Muscle of leg (tissue), 11 donors: ENCODE data around the gene PTCHD4. TPM values are rescaled to one million over a fixed set of nuclear protein-coding genes. Genes with fewer than 3 reads are reported as not detected.

Source experiments
- DNase-seq: peaks from one replicate; pipeline ENCODE4 v3.0.0; 2013
- H3K27ac ChIP-seq: one replicate; pipeline ENCODE4 v1.5.1; 2013; ENCODE audit warnings: mild to moderate bottlenecking, low read length, control low read depth
- H3K27me3 ChIP-seq: one replicate; pipeline ENCODE4 v1.6.1; 2013; ENCODE audit warnings: low read length; ENCODE audit not compliant: control insufficient read depth, insufficient read depth
- H3K36me3 ChIP-seq: one replicate; pipeline ENCODE4 v1.6.1; 2013; ENCODE audit warnings: low read length; ENCODE audit not compliant: control insufficient read depth, insufficient read depth
- H3K4me1 ChIP-seq: one replicate; pipeline ENCODE4 v1.6.1; 2013; ENCODE audit warnings: low read length; ENCODE audit not compliant: control insufficient read depth, insufficient read depth
- H3K4me3 ChIP-seq: one replicate; pipeline ENCODE4 v1.5.1; 2013; ENCODE audit warnings: low read length, control low read depth
- H3K9me3 ChIP-seq: replicated peaks from 2 replicates; pipeline ENCODE4 v1.6.1; 2013; ENCODE audit warnings: low read depth, low read length; ENCODE audit not compliant: control insufficient read depth
- WGBS: methylation state at CpG from one replicate; pipeline ENCODE4 v1.1.5; 2013; ENCODE audit warnings: missing lambda C conversion rate; ENCODE audit not compliant: insufficient coverage; 5-methylcytosine and 5-hydroxymethylcytosine counted together
- polyA plus RNA-seq, 8 donors: library from polyadenylated mRNA; unstranded; fragments of 120-200 nt; gene quantifications; one replicate each; pipeline versions ENCODE4 v1.2.1 to v1.2.3, GENCODE V29; 2013; ENCODE audit warnings: inconsistent platforms in 1 of 8, low replicate concordance in 1 of 8; ENCODE audit not compliant: insufficient read length in 8 of 8, insufficient read depth in 1 of 8
- total RNA-seq: library from RNA; stranded (reverse); fragments of 120-200 nt; gene quantifications from one replicate; pipeline ENCODE4 v1.2.4, GENCODE V29; 2013

Gene PTCHD4
- total and polyA plus RNA-seq, 9 donors, result 0.60 to 2.6 (median 0.98) TPM

DNA sequence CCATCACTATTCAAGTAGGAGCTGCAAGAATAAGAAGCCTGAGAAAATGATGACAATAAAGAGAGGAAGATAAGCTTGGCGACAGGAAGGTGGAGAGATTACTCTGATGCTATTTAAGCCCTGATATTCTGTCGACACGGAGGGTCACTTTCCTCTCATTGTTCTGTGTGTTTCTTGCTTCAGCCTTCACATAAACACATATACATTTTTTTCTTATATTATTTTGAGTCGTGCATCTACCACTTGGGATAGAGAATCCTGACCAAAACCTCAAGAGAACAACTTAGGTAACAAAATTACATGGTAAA lies 10.5 kb downstream of the PTCHD4 start:
- no peaks in the 10 kb centered on the region for H3K9me3 ChIP-seq
- H3K27me3 ChIP-seq, result no peaks in the 10 kb centered on the region
- WGBS, result no CpG with 5 or more reads among the region's 4 CpGs
- no peaks in the 10 kb centered on the region for H3K4me1 ChIP-seq
- no peak for DNase-seq
- H3K4me3 ChIP-seq, result no peak overlapping the region
- no peak overlapping the region for H3K27ac ChIP-seq
- no peaks in the 10 kb centered on the region for H3K36me3 ChIP-seq

DNA sequence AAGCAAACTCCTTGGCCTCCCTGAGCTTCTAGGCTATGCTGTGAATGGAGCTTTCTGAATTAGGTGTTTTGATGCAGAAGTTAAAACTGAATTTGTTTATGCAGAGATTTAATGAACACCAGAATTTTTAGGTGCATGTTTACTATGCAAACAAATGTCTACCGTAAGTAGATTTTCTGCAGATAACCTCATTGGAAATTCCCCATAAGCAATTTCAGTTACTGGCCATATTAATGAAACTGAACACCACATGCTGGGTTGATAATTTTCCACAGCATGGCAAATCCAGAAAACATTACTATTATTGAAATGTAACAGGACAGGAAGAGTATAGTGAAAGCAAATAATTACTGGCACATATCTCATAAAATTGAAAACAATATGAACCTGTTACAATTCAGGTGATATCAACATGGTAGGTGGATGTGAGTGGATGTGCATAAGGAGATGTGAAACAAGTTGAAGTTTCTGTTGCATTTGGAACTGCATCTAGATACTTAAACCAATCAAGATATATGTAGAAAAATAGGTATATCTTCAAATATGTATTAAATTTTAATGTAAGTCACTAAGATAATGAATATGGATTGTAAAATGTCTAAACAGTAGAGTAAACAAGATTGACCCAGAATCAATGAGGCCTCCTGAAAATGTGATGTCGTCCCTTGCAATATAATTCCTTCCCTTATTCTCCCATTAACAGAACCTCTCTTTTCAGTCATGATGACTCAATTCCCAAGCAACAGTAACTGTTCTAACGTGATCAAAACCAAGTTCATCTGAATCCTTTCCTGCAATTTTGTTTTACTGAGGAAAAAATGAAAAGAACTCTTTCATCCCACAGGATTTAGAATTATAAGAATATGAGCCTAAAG lies 11.0 kb downstream of the PTCHD4 start:
- H3K27me3 ChIP-seq, result no peaks in the 10 kb centered on the region
- WGBS, result no CpG with 5 or more reads among the region's 3 CpGs

DNA sequence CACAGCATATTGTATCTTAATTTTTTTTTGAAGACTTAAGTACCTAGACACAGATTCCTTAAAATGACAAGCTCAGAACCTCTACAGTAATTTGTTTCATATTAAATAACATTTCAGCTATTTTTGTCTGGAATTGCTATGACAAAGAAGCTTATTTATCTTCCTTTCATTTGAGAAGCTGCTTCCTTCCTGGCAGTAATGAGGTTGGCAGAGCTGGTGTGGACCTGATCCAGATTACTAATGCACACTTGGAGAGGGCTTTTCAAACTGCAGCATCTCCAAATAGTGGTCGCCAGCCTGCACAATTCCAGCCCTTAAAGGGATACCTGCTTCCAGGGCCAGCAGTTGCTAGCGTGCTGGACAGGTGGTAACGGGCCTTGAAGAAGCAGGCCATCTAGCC lies 12.1 kb downstream of the PTCHD4 start:
- Histone ChIP-seq H3K9me3 (no peaks in the 10 kb centered on the region), H3K36me3 (no peaks in the 10 kb centered on the region), H3K4me3 (no peak overlapping the region), H3K27me3 (no peaks in the 10 kb centered on the region), H3K4me1 (no peaks in the 10 kb centered on the region), H3K27ac (peak overlapping the region; percentile 8)
- peak; percentile 60 for DNase-seq
- 58% methylated on average over 2 of the region's 3 CpGs for WGBS

More for the DNA sequence above, 11.0 kb downstream of the PTCHD4 start:
- Histone ChIP-seq H3K36me3 (no peaks in the 10 kb centered on the region), H3K9me3 (no peaks in the 10 kb centered on the region), H3K4me1 (no peaks in the 10 kb centered on the region), H3K27ac (no peak overlapping the region), H3K4me3 (no peak overlapping the region)
- no peak for DNase-seq

GRCh38 chr6:48092550-48093217 lies 18.3 kb downstream of the PTCHD4 start:
- Histone ChIP-seq H3K9me3 (no peaks in the 10 kb centered on the region), H3K4me1 (no peaks in the 10 kb centered on the region), H3K27ac (no peak overlapping the region), H3K27me3 (no peaks in the 10 kb centered on the region), H3K36me3 (no peaks in the 10 kb centered on the region), H3K4me3 (no peak overlapping the region)
- DNase-seq, result no peak
- no CpG with 5 or more reads among the region's 3 CpGs for WGBS

DNA sequence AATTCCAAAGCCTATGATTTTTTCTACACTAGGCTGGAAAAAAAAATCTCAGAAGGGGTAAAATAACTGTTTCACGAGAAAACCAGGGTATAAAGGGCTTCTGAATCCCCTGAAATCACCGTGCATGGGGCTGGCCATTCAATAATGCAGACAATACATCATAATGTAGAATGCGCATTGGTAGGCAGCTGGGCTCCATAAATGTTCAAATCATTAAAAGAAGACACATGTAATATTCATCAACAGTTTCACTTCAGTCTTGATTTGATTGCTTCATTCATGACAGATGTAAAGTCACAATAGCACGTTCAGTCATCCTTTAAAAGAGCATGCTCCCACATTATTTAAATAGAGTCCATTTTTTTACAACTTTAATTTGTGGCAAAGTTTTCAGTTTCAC lies 20.5 kb downstream of the PTCHD4 start:
- Histone ChIP-seq H3K9me3 (no peaks in the 10 kb centered on the region), H3K27ac (no peak overlapping the region), H3K36me3 (no peaks in the 10 kb centered on the region), H3K4me1 (no peaks in the 10 kb centered on the region), H3K27me3 (no peaks in the 10 kb centered on the region), H3K4me3 (no peak overlapping the region)
- WGBS, result 100% methylated on average over 1 of the region's 4 CpGs
- DNase-seq, result no peak

DNA sequence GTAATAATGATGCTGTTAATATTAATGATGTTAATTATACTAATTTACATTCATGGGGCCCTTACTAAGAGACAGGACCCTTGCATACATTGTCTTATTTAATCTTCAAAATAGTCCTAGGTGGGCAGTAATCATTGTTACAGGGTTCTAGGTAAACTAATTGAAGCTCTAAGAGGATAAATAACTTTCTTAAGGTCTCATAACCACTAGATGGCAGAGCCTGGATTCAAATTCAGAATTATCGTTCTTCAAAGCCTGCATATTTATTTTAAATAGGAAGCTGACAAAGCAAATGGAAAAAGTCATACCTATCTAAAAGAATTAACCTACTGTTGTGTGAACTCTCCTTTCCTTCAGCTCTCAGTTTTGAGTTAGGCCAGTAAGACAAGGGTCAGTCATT lies 23.5 kb downstream of the PTCHD4 start:
- no CpG with 5 or more reads among the region's 1 CpG for WGBS

GRCh38 chr6:48086187-48086586 lies 24.8 kb downstream of the PTCHD4 start:
- Histone ChIP-seq H3K9me3 (no peaks in the 10 kb centered on the region), H3K27ac (no peak overlapping the region), H3K4me3 (no peak overlapping the region), H3K36me3 (no peaks in the 10 kb centered on the region), H3K4me1 (no peaks in the 10 kb centered on the region), H3K27me3 (no peaks in the 10 kb centered on the region)
- no peak for DNase-seq
- no CpG with 5 or more reads among the region's 1 CpG for WGBS

More for the DNA sequence above, 23.5 kb downstream of the PTCHD4 start:
- Histone ChIP-seq H3K9me3 (no peaks in the 10 kb centered on the region), H3K36me3 (no peaks in the 10 kb centered on the region), H3K4me1 (no peaks in the 10 kb centered on the region), H3K27me3 (no peaks in the 10 kb centered on the region), H3K27ac (no peak overlapping the region), H3K4me3 (no peak overlapping the region)
- no peak for DNase-seq

- no peak overlapping the region for H3K4me3 ChIP-seq
- H3K36me3 ChIP-seq, result no peaks in the 10 kb centered on the region
- no peak overlapping the region for H3K27ac ChIP-seq
- no peaks in the 10 kb centered on the region for H3K4me1 ChIP-seq
- H3K27me3 ChIP-seq, result no peaks in the 10 kb centered on the region
- no peak for DNase-seq
- H3K9me3 ChIP-seq, result no peaks in the 10 kb centered on the region
These were observed 25.8 kb downstream of the PTCHD4 start for GRCh38 chr6:48085131-48085741.

DNA sequence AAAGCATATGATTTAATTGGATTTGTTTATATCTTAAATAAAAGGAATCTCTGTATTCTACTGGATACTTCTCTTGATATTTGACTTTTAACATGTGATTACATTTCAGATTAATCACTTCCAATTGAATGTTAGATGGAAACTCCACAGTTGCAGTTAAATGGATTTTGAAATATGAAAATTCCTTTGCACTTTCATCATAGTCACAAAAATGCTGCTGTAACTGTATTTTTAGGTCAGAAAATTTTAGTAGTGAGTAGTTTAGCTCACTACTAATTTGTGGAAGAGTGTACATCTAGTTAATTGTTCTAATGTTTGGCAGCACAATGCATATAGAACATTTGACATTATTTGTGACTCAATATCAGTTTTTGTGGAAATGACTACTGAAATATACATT lies 26.8 kb downstream of the PTCHD4 start:
- no peak overlapping the region for H3K27ac ChIP-seq
- DNase-seq, result no peak

GRCh38 chr6:48080227-48081009 lies 30.6 kb downstream of the PTCHD4 start:
- no CpG with 5 or more reads among the region's 4 CpGs for WGBS
- Histone ChIP-seq H3K36me3 (no peaks in the 10 kb centered on the region), H3K27me3 (no peaks in the 10 kb centered on the region), H3K9me3 (no peaks in the 10 kb centered on the region), H3K4me3 (no peak overlapping the region), H3K4me1 (no peaks in the 10 kb centered on the region), H3K27ac (no peak overlapping the region)
- peak; percentile 45 for DNase-seq

More for the DNA sequence above, 26.8 kb downstream of the PTCHD4 start:
- Histone ChIP-seq H3K9me3 (no peaks in the 10 kb centered on the region), H3K27me3 (no peaks in the 10 kb centered on the region), H3K4me1 (no peaks in the 10 kb centered on the region), H3K4me3 (no peak overlapping the region), H3K36me3 (no peaks in the 10 kb centered on the region)
